NB4 (cell line): ENCODE results near the gene ERVFRD-1.
"Not testable (repeated sequence)": the region's sequence is repeated elsewhere in the genome, so short reads cannot be mapped to it uniquely, and the experiment has no call there.

Experiments used
- DNase-seq: peaks from one replicate; pipeline ENCODE4 v3.0.0; 2010; ENCODE audit warnings: low read depth
- H3K4me3 ChIP-seq: one replicate; pipeline ENCODE4 v1.5.1; 2011; ENCODE audit warnings: mild to moderate bottlenecking, low read depth, low read length, moderate library complexity
- CTCF ChIP-seq: IDR thresholded peaks from one replicate; pipeline ENCODE4 v1.5.1; 2012; ENCODE audit warnings: low read depth, low read length
- MAX ChIP-seq: IDR thresholded peaks from 2 replicates; pipeline ENCODE4 v1.6.1; 2011; ENCODE audit warnings: low read depth, low read length
- MYC ChIP-seq: IDR thresholded peaks from 2 replicates; pipeline ENCODE4 v1.6.1; 2011; ENCODE audit warnings: low read depth, low read length
- POLR2A ChIP-seq: IDR thresholded peaks from 2 replicates; pipeline ENCODE4 v1.6.1; 2011; ENCODE audit warnings: mild to moderate bottlenecking; ENCODE audit not compliant: insufficient read length; ENCODE audit errors: extremely low read depth

The ERVFRD-1 gene

GRCh38 chr6:11121851-11122250 is 10.3 kb upstream of the ERVFRD-1 start:
- TF ChIP-seq POLR2A (no peak), CTCF (no peak), MAX (no peak), MYC (no peak)

GRCh38 chr6:11120271-11121005 is 8.9 kb upstream of the ERVFRD-1 start:
- no peak overlapping the region for H3K4me3 ChIP-seq
- no peak for DNase-seq
- TF ChIP-seq POLR2A (no peak), MYC (no peak), MAX (no peak), CTCF (no peak)

More at GRCh38 chr6:11121851-11122250, 10.3 kb upstream of the ERVFRD-1 start:
- no peak overlapping the region for H3K4me3 ChIP-seq
- DNase-seq: no peak

GRCh38 chr6:11115808-11116536 is 4.4 kb upstream of the ERVFRD-1 start:
- H3K4me3 ChIP-seq: not testable (repeated sequence)
- peak; percentile 40 for DNase-seq

- TF ChIP-seq CTCF (no peak), MYC (no peak), POLR2A (no peak), MAX (no peak)
- no peak overlapping the region for H3K4me3 ChIP-seq
- no peak for DNase-seq
Observed at GRCh38 chr6:11113038-11113437, 1.5 kb upstream of the ERVFRD-1 start.

GRCh38 chr6:11111769-11112437 is 378 bp upstream of the ERVFRD-1 start:
- H3K4me3 ChIP-seq: peak overlapping the region; percentile 51
- peak; percentile 37; the same call in 1 of the 2 replicates for TF ChIP-seq MAX
- TF ChIP-seq MYC: no peak
- peak; percentile 82 for DNase-seq

- H3K4me3 ChIP-seq: no peak overlapping the region
- no peak for DNase-seq
- TF ChIP-seq CTCF (no peak), MAX (no peak), POLR2A (no peak), MYC (no peak)
Observed at GRCh38 chr6:11108726-11109125, 2.8 kb downstream of the ERVFRD-1 start.
